Prostate gland (tissue), 2 donors: ENCODE measurements around the gene SPIN3. TPM values are rescaled to one million over a fixed set of nuclear protein-coding genes. Genes with fewer than 3 reads are reported as not detected.
A peak's percentile ranks its signal among the peaks of the same experiment; 100 is the strongest.

Experiments
- DNase-seq: peaks from one replicate; pipeline ENCODE4 v3.0.0-alpha.2; 2019; ENCODE audit warnings: low spot score
- H3K27ac ChIP-seq, 2 donors: fragments of 200-600 bp; sonication (generic); 2 replicates each; pipeline ENCODE4 v1.5.1; 2017 to 2019
- H3K27me3 ChIP-seq: fragments of 200-600 bp; sonication (generic); replicated peaks from 2 replicates; pipeline ENCODE4 v1.5.1; 2019; ENCODE audit not compliant: insufficient read depth
- H3K36me3 ChIP-seq, 2 donors: fragments of 200-600 bp; sonication (generic); 1 replicate in 1 of 2; 2 replicates in 1 of 2; pipeline versions ENCODE4 v1.5.1 to v1.8.1; 2017 to 2019
- H3K4me1 ChIP-seq: fragments of 200-600 bp; sonication (generic); replicated peaks from 2 replicates; pipeline ENCODE4 v1.5.1; 2019
- H3K4me3 ChIP-seq, 2 donors: fragments of 200-600 bp; sonication (generic); 2 replicates each; pipeline ENCODE4 v1.5.1; 2017 to 2019
- H3K9me3 ChIP-seq: fragments of 200-600 bp; sonication (generic); 2 replicates; pipeline ENCODE4 v1.5.1; 2017
- CTCF ChIP-seq, 4 experiments: fragments of 200-600 bp in 2 of 4; fragments of 450-650 bp in 2 of 4; sonication (generic) in 2 of 4; IDR thresholded peaks; 1 replicate in 3 of 4; 2 replicates in 1 of 4; pipeline ENCODE4 v1.5.1; 2016 to 2019; ENCODE audit warnings: antibody characterized with exemption in 4 of 4, mild to moderate bottlenecking in 2 of 4, moderate library complexity in 2 of 4
- POLR2A ChIP-seq: fragments of 450-650 bp; IDR thresholded peaks from one replicate; pipeline ENCODE4 v1.6.1; 2016; ENCODE audit warnings: antibody characterized with exemption, mild to moderate bottlenecking
- POLR2AphosphoS5 ChIP-seq: sonication (generic); formaldehyde crosslinking; IDR thresholded peaks from one replicate; pipeline ENCODE4 v1.6.1; 2017; ENCODE audit warnings: antibody characterized with exemption
- WGBS: methylation state at CpG from one replicate; pipeline ENCODE4 v1.1.5; 2018; 5-methylcytosine and 5-hydroxymethylcytosine counted together
- intact Hi-C: fragments of 100-400 bp; cut with DNase I; formaldehyde crosslinking; loops from one replicate; pipeline ENCODE4 v1.14.2; 2022
- total RNA-seq, 2 donors: library from RNA; depleted of rRNA; stranded (reverse); fragments of >200 nt; gene quantifications; one replicate each; pipeline ENCODE4 v1.1.0, GENCODE V29; 2016

SPIN3 gene
- total RNA-seq, 2 donors from 2014 or later: 14.6 to 17.3 TPM

GRCh38 chrX:56986138-56986537 is 9.2 kb downstream of the SPIN3 start:
- Histone ChIP-seq H3K36me3 (no peaks in the 10 kb centered on the region), H3K4me1 (no peaks in the 10 kb centered on the region), H3K9me3 (no peaks in the 10 kb centered on the region), H3K4me3 (no peak overlapping the region), H3K27ac (no peak overlapping the region), H3K27me3 (no peaks in the 10 kb centered on the region)
- no peak for TF ChIP-seq POLR2AphosphoS5
- no peak for TF ChIP-seq CTCF (IDR thresholded peaks at IDR 0.05)
- no peak for TF ChIP-seq POLR2A
- no peak for DNase-seq
- intact Hi-C loops: no loop called here
- 95% methylated on average over 1 of the region's 1 CpG for WGBS

DNA sequence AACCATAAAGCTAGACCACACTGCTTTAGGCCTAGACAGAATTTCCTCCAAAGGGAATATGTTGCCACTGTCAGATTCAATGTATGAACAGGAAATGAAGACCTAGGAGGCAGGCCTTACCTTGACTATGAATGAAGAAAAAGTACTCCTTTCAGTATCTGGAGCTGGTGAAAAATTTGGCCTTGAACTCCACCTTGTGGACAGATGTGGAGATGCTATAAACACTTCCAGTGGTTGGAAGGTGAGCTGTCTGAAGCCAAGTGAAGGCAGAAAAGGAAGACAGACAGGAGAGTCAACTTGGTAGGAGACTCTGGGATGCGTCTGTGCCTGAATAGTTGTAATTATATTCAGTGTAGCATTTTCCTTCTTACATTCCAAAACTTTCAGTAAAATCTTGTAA is 17.2 kb downstream of the SPIN3 start:
- Histone ChIP-seq H3K4me3 (no peak overlapping the region), H3K9me3 (no peaks in the 10 kb centered on the region), H3K4me1 (no peaks in the 10 kb centered on the region), H3K36me3 (no peaks in the 10 kb centered on the region), H3K27ac (no peak overlapping the region), H3K27me3 (no peaks in the 10 kb centered on the region)
- intact Hi-C loops: no loop called here
- peak; percentile 16 for TF ChIP-seq POLR2AphosphoS5
- peak; percentile 15 to 59 (median 52) for TF ChIP-seq CTCF (IDR thresholded peaks at IDR 0.05)
- no peak for TF ChIP-seq POLR2A
- DNase-seq: peak; percentile 33
- 50% methylated on average over 1 of the region's 1 CpG for whole genome bisulfite sequencing

DNA sequence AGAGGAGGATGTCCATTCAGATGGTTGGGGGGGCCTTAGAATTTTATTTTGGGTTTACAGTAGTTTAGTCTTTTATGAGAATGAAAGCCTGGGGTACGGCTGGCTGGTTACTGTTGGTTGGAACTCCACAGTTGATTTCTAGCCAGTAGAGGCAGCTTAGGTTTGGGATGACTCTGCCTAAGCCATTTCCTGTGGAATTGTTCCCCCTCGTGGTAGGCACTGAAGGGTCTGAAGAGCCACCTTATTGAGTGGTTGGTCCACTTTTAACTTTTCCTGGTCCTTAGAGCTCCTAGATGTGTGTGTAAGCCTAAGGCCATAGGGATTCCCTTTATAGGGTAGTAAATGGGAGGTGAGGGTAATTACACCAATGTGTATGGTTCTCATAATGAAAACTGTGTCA is 19.7 kb downstream of the SPIN3 start:
- WGBS: 65% methylated on average over 2 of the region's 2 CpGs

GRCh38 chrX:56974408-56974807 is 20.9 kb downstream of the SPIN3 start:
- intact Hi-C loops: no loop called here
- WGBS: 49% methylated on average over 3 of the region's 3 CpGs
- no peak for DNase-seq
- TF ChIP-seq CTCF (IDR thresholded peaks at IDR 0.05): no peak
- no peak for TF ChIP-seq POLR2A
- no peak for TF ChIP-seq POLR2AphosphoS5
- H3K36me3 ChIP-seq: no peaks in the 10 kb centered on the region
- H3K4me3 ChIP-seq: no peak overlapping the region
- H3K27me3 ChIP-seq: no peaks in the 10 kb centered on the region
- H3K27ac ChIP-seq: no peak overlapping the region
- no peaks in the 10 kb centered on the region for H3K4me1 ChIP-seq
- no peaks in the 10 kb centered on the region for H3K9me3 ChIP-seq

More for the DNA sequence above, 19.7 kb downstream of the SPIN3 start:
- Histone ChIP-seq H3K36me3 (no peaks in the 10 kb centered on the region), H3K4me1 (no peaks in the 10 kb centered on the region), H3K9me3 (no peaks in the 10 kb centered on the region), H3K27me3 (no peaks in the 10 kb centered on the region), H3K27ac (no peak overlapping the region), H3K4me3 (no peak overlapping the region)
- intact Hi-C loops: no loop called here
- TF ChIP-seq CTCF (IDR thresholded peaks at IDR 0.05) (peak in 1 of 4 experiments; percentile 6), POLR2AphosphoS5 (no peak), POLR2A (no peak)
- DNase-seq: no peak

DNA sequence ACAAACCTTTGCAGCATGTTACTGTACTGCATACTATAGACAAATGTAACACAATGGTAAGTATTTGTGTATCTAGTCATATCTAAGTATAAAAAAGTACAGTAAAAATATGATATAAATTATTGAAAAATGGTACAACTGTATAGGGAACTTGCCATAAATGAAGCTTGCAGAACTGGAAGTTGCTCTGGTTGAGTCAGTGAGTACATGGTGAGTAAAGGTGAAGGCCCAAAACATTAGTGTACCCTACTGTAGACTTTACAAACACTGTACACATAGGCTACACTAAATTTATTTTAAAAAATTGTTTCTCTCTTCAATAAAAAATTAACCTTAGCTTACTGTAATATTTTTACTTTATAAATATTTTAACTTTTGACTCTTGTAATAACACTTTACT is 25.8 kb downstream of the SPIN3 start:
- Histone ChIP-seq H3K27ac (no peak overlapping the region), H3K27me3 (no peaks in the 10 kb centered on the region), H3K4me1 (no peaks in the 10 kb centered on the region), H3K9me3 (no peaks in the 10 kb centered on the region), H3K36me3 (no peaks in the 10 kb centered on the region), H3K4me3 (no peak overlapping the region)
- intact Hi-C loops: no loop called here
- DNase-seq: no peak
- TF ChIP-seq CTCF (IDR thresholded peaks at IDR 0.05): no peak
- TF ChIP-seq POLR2A: no peak
- TF ChIP-seq POLR2AphosphoS5: no peak
